A549 (cell line): ENCODE measurements around the gene CCT2. TPM values are rescaled to one million over a fixed set of nuclear protein-coding genes. Genes with fewer than 3 reads are reported as not detected.

Experiments used
- ATAC-seq, 2 experiments: fragments of 200-7000 bp in 1 of 2; fragments of >200 bp in 1 of 2; cut with Nextera tagmentation in 1 of 2; cut with Tn5 transposase in 1 of 2; 3 replicates each; pipeline versions ENCODE4 v1.8.0 to v1.9.1; 2018 to 2020; ENCODE audit warnings: mild to moderate bottlenecking in 1 of 2, moderate library complexity in 1 of 2
- CTCF ChIA-PET: fragments of 300-600 bp; sonication (Branson Sonifier 250); formaldehyde crosslinking; extraction: SDS; loops from one replicate; lab custom pipeline; 2021; ENCODE audit warnings: antibody characterized with exemption, inconsistent platforms; lab: Yijun Ruan, JAX
- POLR2A ChIA-PET: fragments of 350-600 bp; formaldehyde crosslinking; extraction: SDS; loops from one replicate; lab custom pipeline; 2021; ENCODE audit warnings: antibody characterized with exemption, inconsistent platforms; lab: Yijun Ruan, JAX
- DNase-seq, 2 experiments: peaks; one replicate each; pipeline versions ENCODE4 v3.0.0 to v3.0.0-alpha.2; 2011 to 2016; ENCODE audit warnings: low read depth in 1 of 2, low spot score in 1 of 2
- FAIRE-seq: peaks from 2 replicates; lab custom pipeline; 2011; peaks lifted over from hg19 to GRCh38; lab: Jason Lieb, UNC
- H3K27ac ChIP-seq, 2 experiments: fragments of >200 bp; sonication (Bioruptor Twin); formaldehyde crosslinking; 3 replicates each; pipeline ENCODE4 v1.5.1; 2016 to 2017
- H3K4me1 ChIP-seq: fragments of >200 bp; sonication (Bioruptor Twin); formaldehyde crosslinking; 3 replicates; pipeline ENCODE4 v1.6.1; 2016
- H3K4me2 ChIP-seq: fragments of >200 bp; sonication (Bioruptor Twin); formaldehyde crosslinking; 3 replicates; pipeline ENCODE4 v1.6.1; 2016
- H3K4me3 ChIP-seq: fragments of >200 bp; sonication (Bioruptor Twin); formaldehyde crosslinking; 3 replicates; pipeline ENCODE4 v1.5.1; 2016
- H3K9me3 ChIP-seq: fragments of >200 bp; sonication (Bioruptor Twin); formaldehyde crosslinking; 3 replicates; pipeline ENCODE4 v1.6.1; 2016
- ATOH8 ChIP-seq: fragments of 250-450 bp; sonication (Bioruptor Pico); IDR thresholded peaks from 2 replicates; pipeline ENCODE4 v1.5.0; 2020; ENCODE audit warnings: low read depth, mild to moderate bottlenecking, moderate library complexity
- CEBPB ChIP-seq, 2 experiments: fragments of >200 bp in 1 of 2; sonication (Bioruptor Twin) in 1 of 2; formaldehyde crosslinking in 1 of 2; IDR thresholded peaks; 2 replicates each; pipeline ENCODE4 v1.6.1; 2012 to 2016
- CHD2 ChIP-seq: fragments of 150-350 bp; IDR thresholded peaks from 2 replicates; pipeline ENCODE4 v1.6.1; 2014; ENCODE audit warnings: low read length; ENCODE audit not compliant: partially characterized antibody
- CHD4 ChIP-seq: fragments of 200-600 bp; sonication (generic); IDR thresholded peaks from 2 replicates; pipeline ENCODE4 v1.6.1; 2016; ENCODE audit warnings: antibody characterized with exemption, mild to moderate bottlenecking, borderline replicate concordance
- CTCF ChIP-seq: fragments of >200 bp; sonication (Bioruptor Twin); formaldehyde crosslinking; IDR thresholded peaks from 3 replicates; pipeline ENCODE4 v1.5.1; 2016
- FOSL2 ChIP-seq, 2 experiments: fragments of 450-650 bp in 1 of 2; fragments of >200 bp in 1 of 2; sonication (Bioruptor Twin) in 1 of 2; formaldehyde crosslinking; IDR thresholded peaks; 2 replicates each; pipeline versions ENCODE4 v1.5.0 to v1.6.1; 2016 to 2020; ENCODE audit warnings: mild to moderate bottlenecking in 1 of 2, moderate library complexity in 1 of 2
- GATA3 ChIP-seq: IDR thresholded peaks from 2 replicates; pipeline ENCODE4 v1.6.1; 2012; ENCODE audit warnings: borderline replicate concordance
- HES2 ChIP-seq: fragments of >200 bp; sonication (Bioruptor Twin); formaldehyde crosslinking; IDR thresholded peaks from 2 replicates; pipeline ENCODE4 v1.6.1; 2016
- KDM5A ChIP-seq: fragments of 200-600 bp; sonication (generic); IDR thresholded peaks from 2 replicates; pipeline ENCODE4 v1.6.1; 2016; ENCODE audit warnings: antibody characterized with exemption, mild to moderate bottlenecking
- MAFK ChIP-seq: fragments of 450-650 bp; IDR thresholded peaks from 2 replicates; pipeline ENCODE4 v1.6.1; 2014; ENCODE audit not compliant: partially characterized antibody
- MYC ChIP-seq: IDR thresholded peaks from 2 replicates; pipeline ENCODE4 v1.6.1; 2012; ENCODE audit warnings: mild to moderate bottlenecking, inconsistent platforms, low read length, improper control_type of control experiment, borderline replicate concordance
- NFE2L2 ChIP-seq: fragments of 150-350 bp; conservative IDR thresholded peaks from 2 replicates; pipeline ENCODE4 v1.6.1; 2014; ENCODE audit warnings: low read length
- RARB ChIP-seq: fragments of 250-450 bp; sonication (Bioruptor Pico); IDR thresholded peaks from 2 replicates; pipeline ENCODE4 v1.8.0; 2021; ENCODE audit warnings: mild to moderate bottlenecking, moderate library complexity
- REST ChIP-seq: fragments of 200-600 bp; sonication (generic); IDR thresholded peaks from 2 replicates; pipeline ENCODE4 v1.6.1; 2016; ENCODE audit warnings: antibody characterized with exemption, mild to moderate bottlenecking, moderate library complexity
- TP53 ChIP-seq: fragments of 250-450 bp; sonication (Bioruptor Pico); IDR thresholded peaks from 2 replicates; pipeline ENCODE4 v1.5.0; 2021; ENCODE audit warnings: mild to moderate bottlenecking, moderate library complexity
- USF2 ChIP-seq: fragments of 450-650 bp; IDR thresholded peaks from 2 replicates; pipeline ENCODE4 v1.6.1; 2014; ENCODE audit warnings: antibody characterized with exemption
- WGBS: methylation state at CpG from one replicate; pipeline ENCODE4 v1.1.6; 2017; ENCODE audit errors: missing lambda C conversion rate; 5-methylcytosine and 5-hydroxymethylcytosine counted together
- polyA plus RNA-seq, 4 experiments: library from polyadenylated mRNA; depleted of rRNA in 3 of 4; stranded (reverse); fragments of >200 nt; fragmentation: RNase III in 1 of 4; extraction: RNeasy Plus Mini Kit Qiagen cat#74134 plus additional on column Dnase treatment in 1 of 4; gene quantifications; 2 replicates in 3 of 4; 3 replicates in 1 of 4; pipeline ENCODE4 v1.2.3, GENCODE V29; 2011 to 2017
- TF ChIP-seq, protein P1 (sequence below): IDR thresholded peaks from 2 replicates; pipeline ENCODE4 v1.6.1; 2012

CCT2 gene
- polyA plus RNA-seq, 2 of the 4 experiments (the other 2 are of a cell fraction), result 441 to 548 TPM

DNA sequence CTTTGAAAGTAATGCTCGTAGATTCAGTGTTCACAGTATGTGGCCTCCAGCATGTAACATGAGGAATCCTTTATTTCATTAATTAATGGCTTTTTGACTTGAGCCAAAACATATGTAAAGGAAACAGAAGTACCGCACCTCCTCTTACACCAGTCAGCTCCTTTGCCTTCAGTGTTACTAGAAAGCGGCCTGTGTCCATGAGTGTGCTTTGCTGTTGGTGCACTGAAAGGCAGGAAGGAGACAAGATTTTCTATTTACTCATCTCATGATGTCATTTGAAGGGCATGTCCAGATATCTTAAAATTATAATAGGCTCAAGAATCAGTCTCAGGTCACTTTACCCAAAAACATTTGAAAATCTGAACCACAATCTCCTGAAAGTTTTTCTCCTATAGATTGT lies 9.9 kb upstream of the CCT2 start:
- DNase-seq (no peak), ATAC-seq (no peak; a peak in 1 of 6 replicates)
- Histone ChIP-seq H3K4me3 (no peak overlapping the region), H3K4me1 (peaks cover 11% of the 10 kb centered on the region), H3K9me3 (no peaks in the 10 kb centered on the region), H3K27ac (no peak overlapping the region)
- no peak for TF ChIP-seq FOSL2 (IDR thresholded peaks at IDR 0.05)
- no peak for TF ChIP-seq FOSL2 (CRISPR knock-in tag; IDR thresholded peaks at IDR 0.05)
- TF ChIP-seq RARB (CRISPR knock-in tag), result no peak
- TF ChIP-seq USF2, result no peak
- no peak for TF ChIP-seq CHD4
- TF ChIP-seq GATA3, result no peak
- no peak for TF ChIP-seq REST
- TF ChIP-seq CHD2, result no peak
- TF ChIP-seq CTCF, result no peak
- TF ChIP-seq, protein P1, sequence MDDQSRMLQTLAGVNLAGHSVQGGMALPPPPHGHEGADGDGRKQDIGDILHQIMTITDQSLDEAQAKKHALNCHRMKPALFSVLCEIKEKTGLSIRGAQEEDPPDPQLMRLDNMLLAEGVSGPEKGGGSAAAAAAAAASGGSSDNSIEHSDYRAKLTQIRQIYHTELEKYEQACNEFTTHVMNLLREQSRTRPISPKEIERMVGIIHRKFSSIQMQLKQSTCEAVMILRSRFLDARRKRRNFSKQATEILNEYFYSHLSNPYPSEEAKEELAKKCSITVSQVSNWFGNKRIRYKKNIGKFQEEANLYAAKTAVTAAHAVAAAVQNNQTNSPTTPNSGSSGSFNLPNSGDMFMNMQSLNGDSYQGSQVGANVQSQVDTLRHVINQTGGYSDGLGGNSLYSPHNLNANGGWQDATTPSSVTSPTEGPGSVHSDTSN, result no peak
- TF ChIP-seq CEBPB (IDR thresholded peaks at IDR 0.05), result no peak
- no peak for TF ChIP-seq TP53 (CRISPR knock-in tag)
- TF ChIP-seq HES2, result no peak
- TF ChIP-seq MAFK, result no peak
- TF ChIP-seq, all 56 proteins: peak for 0
- ChIA-PET POLR2A (interaction anchor here (1.1 kb wide), 1 partner anchor 9 kb away, joined by 3 read pairs; no protein-coding TSS in a partner anchor), CTCF (interaction anchor here (1.2 to 2.1 kb wide), 2 partner anchors 10 to 187 kb away, joined by 3 to 7 read pairs; no protein-coding TSS in a partner anchor)
- no peak for FAIRE-seq
- WGBS, result 94% methylated on average over 3 of the region's 3 CpGs
- H3K4me2 ChIP-seq, result no peak overlapping the region

DNA sequence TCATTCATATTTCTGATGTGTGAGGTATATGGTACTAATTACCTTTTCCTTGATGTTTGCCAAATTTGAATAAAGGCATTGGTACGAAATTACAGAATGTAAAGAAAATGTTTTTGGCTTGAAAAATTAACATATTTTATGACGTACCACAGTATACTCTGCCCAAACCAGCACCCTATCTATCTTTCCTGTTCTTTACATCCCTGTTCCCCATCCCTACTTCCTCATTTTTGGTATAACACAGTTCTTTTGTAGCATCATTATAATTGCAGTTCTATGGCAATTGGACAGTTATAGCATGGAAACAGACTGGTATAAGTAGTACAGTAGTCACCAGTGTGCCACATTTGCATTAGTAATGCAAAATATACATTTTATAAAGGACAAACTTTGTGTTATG lies 7.0 kb upstream of the CCT2 start:
- Histone ChIP-seq H3K4me3 (no peak overlapping the region), H3K4me1 (peaks cover 5% of the 10 kb centered on the region; the same call in 2 of the 3 replicates), H3K27ac (no peak overlapping the region), H3K9me3 (no peaks in the 10 kb centered on the region), H3K4me2 (no peak overlapping the region)
- no peak for DNase-seq
- CTCF ChIA-PET, result no interaction called here
- ATAC-seq, result no peak
- POLR2A ChIA-PET, result no interaction called here
- TF ChIP-seq ATOH8 (no peak), REST (no peak), FOSL2 (IDR thresholded peaks at IDR 0.05) (no peak), FOSL2 (CRISPR knock-in tag; IDR thresholded peaks at IDR 0.05) (no peak), KDM5A (no peak), MYC (no peak), NFE2L2 (no peak)
- no peak for FAIRE-seq
- 91% methylated on average over 2 of the region's 2 CpGs for WGBS
